PC-3 (cell line): ENCODE results near the gene CCL21.

ENCODE experiments used
- CTCF ChIP-seq: fragments of 300-600 bp; sonication (generic); conservative IDR thresholded peaks from 2 replicates; pipeline ENCODE4 v1.5.1; 2017; ENCODE audit warnings: antibody characterized with exemption, low read depth, mild to moderate bottlenecking, low read length
- EZH2 ChIP-seq: fragments of 300-600 bp; sonication (generic); IDR thresholded peaks from one replicate; pipeline ENCODE4 v1.6.1; 2017; ENCODE audit warnings: antibody characterized with exemption, mild to moderate bottlenecking, low read length; ENCODE audit not compliant: unreplicated experiment
- EZH2phosphoT487 ChIP-seq: fragments of 300-600 bp; sonication (generic); IDR thresholded peaks from 2 replicates; pipeline ENCODE4 v1.6.1; 2018; ENCODE audit warnings: mild to moderate bottlenecking, antibody characterized with exemption, low read length, borderline replicate concordance

- TF ChIP-seq CTCF: no peak
- TF ChIP-seq EZH2phosphoT487: no peak
- no peak for TF ChIP-seq EZH2
Observed at GRCh38 chr9:34663303-34663605, 46.7 kb downstream of the CCL21 start.
